ENCODE data around the gene GPR151. TPM values are rescaled to one million over a fixed set of nuclear protein-coding genes. Genes with fewer than 3 reads are reported as not detected.

The GPR151 gene
- total and polyA plus RNA-seq, 2 of the 8 experiments (the other 6 are each of a cell fraction or from before 2014, with no cell fraction given): 0.03 TPM; not detected in 1

DNA sequence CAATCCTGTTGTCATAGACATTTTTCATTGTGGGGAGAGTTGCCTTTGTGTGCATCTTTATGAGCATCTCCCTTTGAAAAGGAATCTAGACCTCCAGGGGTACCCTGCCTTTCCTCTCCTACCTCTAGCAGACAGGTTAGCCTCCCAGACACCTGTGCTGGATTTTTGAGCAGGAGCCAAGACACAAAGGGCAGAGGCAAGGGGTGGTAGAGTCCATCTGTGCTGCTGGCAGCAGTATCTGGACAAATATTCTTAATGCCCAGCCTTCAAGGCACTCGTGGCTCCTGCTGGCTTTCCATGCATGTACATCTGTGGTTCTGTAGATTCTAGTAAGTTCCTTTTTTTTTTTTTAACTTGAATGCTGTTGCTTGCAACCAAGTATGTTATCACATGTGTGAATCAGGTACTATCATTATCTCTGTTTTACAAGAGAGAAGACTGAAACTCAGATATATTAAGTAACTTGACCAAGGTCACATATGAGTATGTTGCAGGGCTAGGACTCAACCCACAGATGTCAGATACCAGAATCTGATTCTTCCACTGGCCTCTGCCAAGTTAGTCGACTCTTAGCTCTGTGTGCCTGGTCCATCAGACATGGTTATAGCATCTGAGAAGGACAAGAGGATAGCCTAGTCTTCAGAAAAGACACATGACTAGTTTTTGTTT is 32.9 kb upstream of the GPR151 start:
- Histone ChIP-seq H3K27ac (ENCODE audit: low read depth, low read length) (no peak overlapping the region), H2AFZ (ENCODE audit: low read length) (no peak overlapping the region), H2BK12ac (ENCODE audit: low read depth, low read length) (no peak overlapping the region), H3K23ac (ENCODE audit: insufficient read length) (no peak overlapping the region), H3K9ac (replicated peaks in 1 of 4; ENCODE audit: extremely low read depth in 1 of 4, low read depth in 3 of 4, low read length in 3 of 4) (no peak overlapping the region), H2BK120ac (replicated peaks; ENCODE audit: low read depth, low read length) (no peak overlapping the region), H3K9me3 (ENCODE audit: insufficient read depth in 2 of 2, low read depth in 1 of 2, low read length in 1 of 2) (no peaks in the 10 kb centered on the region), H3K4ac (replicated peaks; ENCODE audit: insufficient read length, low read depth, low read length) (no peak overlapping the region), H3K18ac (ENCODE audit: extremely low read depth, low read length) (no peak overlapping the region), H3K4me1 (replicated peaks in 1 of 4; ENCODE audit: control insufficient read depth in 3 of 4, insufficient read depth in 4 of 4, low read length in 3 of 4) (no peaks in the 10 kb centered on the region), H2BK15ac (ENCODE audit: low read length) (no peak overlapping the region), H2BK20ac (ENCODE audit: low read length) (no peak overlapping the region), H2BK5ac (ENCODE audit: low read depth, low read length) (no peak overlapping the region), H3K36me3 (ENCODE audit: control insufficient read depth in 2 of 4, insufficient read depth in 4 of 4, low read length in 3 of 4) (no peaks in the 10 kb centered on the region), H4K5ac (ENCODE audit: insufficient read length, low read depth, low read length) (no peak overlapping the region), H3K14ac (ENCODE audit: insufficient read length) (no peak overlapping the region), H3K4me2 (ENCODE audit: insufficient read depth in 1 of 2, low read depth in 2 of 2, low read length in 2 of 2) (no peak overlapping the region), H4K20me1 (replicated peaks in 1 of 2; ENCODE audit: control insufficient read depth in 1 of 2, insufficient read depth in 2 of 2, low read length in 2 of 2) (no peaks in the 10 kb centered on the region), H4K91ac (replicated peaks; ENCODE audit: insufficient read length, low read length) (no peak overlapping the region), H3K79me2 (ENCODE audit: control insufficient read depth in 1 of 2, insufficient read depth in 2 of 2, low read length in 2 of 2) (no peaks in the 10 kb centered on the region), H3K27me3 (replicated peaks in 1 of 4; ENCODE audit: control insufficient read depth in 3 of 4, extremely low read depth in 1 of 4, insufficient read depth in 3 of 4, low read length in 3 of 4) (no peaks in the 10 kb centered on the region), H3K56ac (replicated peaks; ENCODE audit: insufficient read length, low read depth, low read length) (no peak overlapping the region), H3K4me3 (ENCODE audit: extremely low read depth in 1 of 4, insufficient read depth in 2 of 4, low read depth in 3 of 4, low read length in 4 of 4) (no peak overlapping the region), H3K23me2 (ENCODE audit: low read depth, low read length) (no peaks in the 10 kb centered on the region), H2AK5ac (ENCODE audit: low read depth, low read length) (no peak overlapping the region), H3K79me1 (ENCODE audit: low read depth, low read length) (no peaks in the 10 kb centered on the region), H4K8ac (ENCODE audit: extremely low read depth, insufficient read depth, low read length) (no peak overlapping the region)
- FAIRE-seq (no peak), DNase-seq (ENCODE audit: low read depth in 1 of 2, low spot score in 2 of 2) (no peak)
- ChIA-PET CTCF (ENCODE audit: partially characterized antibody) (interaction anchor here (0.6 to 2.1 kb wide), 11 partner anchors 14 to 444 kb away, joined by 3 to 10 read pairs (median 4); no protein-coding TSS in a partner anchor), POLR2A (ENCODE audit: partially characterized antibody) (no interaction called here)
- TF ChIP-seq, protein P1, sequence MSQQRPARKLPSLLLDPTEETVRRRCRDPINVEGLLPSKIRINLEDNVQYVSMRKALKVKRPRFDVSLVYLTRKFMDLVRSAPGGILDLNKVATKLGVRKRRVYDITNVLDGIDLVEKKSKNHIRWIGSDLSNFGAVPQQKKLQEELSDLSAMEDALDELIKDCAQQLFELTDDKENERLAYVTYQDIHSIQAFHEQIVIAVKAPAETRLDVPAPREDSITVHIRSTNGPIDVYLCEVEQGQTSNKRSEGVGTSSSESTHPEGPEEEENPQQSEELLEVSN (IDR thresholded peaks at IDR 0.05): no peak
- no peak for TF ChIP-seq NANOG (IDR thresholded peaks at IDR 0.05; ENCODE audit: insufficient read depth, low read depth, low read length, poor library complexity, severe bottlenecking)
- TF ChIP-seq BACH1 (IDR thresholded peaks at IDR 0.05; ENCODE audit: low read length): no peak
- no peak for TF ChIP-seq HDAC2 (IDR thresholded peaks at IDR 0.05; ENCODE audit: borderline replicate concordance in 1 of 2, low read depth in 2 of 2, low read length in 2 of 2)
- TF ChIP-seq GABPA (IDR thresholded peaks at IDR 0.05; ENCODE audit: borderline replicate concordance, insufficient read depth, low read length): no peak
- no peak for TF ChIP-seq TCF12 (IDR thresholded peaks at IDR 0.05; ENCODE audit: low read depth, low read length)
- TF ChIP-seq KDM1A (IDR thresholded peaks at IDR 0.05; ENCODE audit: borderline replicate concordance, low read length): no peak
- no peak for TF ChIP-seq EZH2 (IDR thresholded peaks at IDR 0.05; ENCODE audit: low read depth, low read length, severe bottlenecking)
- TF ChIP-seq FOSL1 (IDR thresholded peaks at IDR 0.05; ENCODE audit: insufficient read depth, low read depth, low read length): no peak
- WGBS, 2 experiments (ENCODE audit: extremely low coverage in 1 of 2, insufficient coverage in 1 of 2, insufficient read length in 1 of 2, insufficient replicate concordance in 2 of 2, low coverage in 1 of 2, low lambda C conversion rate in 2 of 2, missing lambda C conversion rate in 1 of 2): 88% methylated on average over 2 of the region's 2 CpGs; no CpG with 5 or more reads in 1 of the 2 experiments
